GM23338 (cell line): Measurements from ENCODE around the gene CDK17.

Source experiments
- CREB1 ChIP-seq: fragments of 250-450 bp; sonication (Bioruptor Pico); IDR thresholded peaks from 2 replicates; pipeline ENCODE4 v1.5.0; 2020; ENCODE audit warnings: low read depth, mild to moderate bottlenecking, moderate library complexity
- CTCF ChIP-seq, 2 experiments: fragments of 200-600 bp in 1 of 2; sonication (generic) in 1 of 2; conservative IDR thresholded peaks; 2 replicates each; pipeline versions ENCODE4 v1.5.1 to v1.6.1; 2016 to 2017; ENCODE audit warnings: antibody characterized with exemption in 2 of 2, low read depth in 2 of 2, mild to moderate bottlenecking in 2 of 2, moderate library complexity in 1 of 2
- EZH2 ChIP-seq: fragments of 200-600 bp; sonication (generic); IDR thresholded peaks from one replicate; pipeline ENCODE4 v1.8.0; 2017; ENCODE audit warnings: antibody characterized with exemption, mild to moderate bottlenecking, low read depth; ENCODE audit not compliant: unreplicated experiment
- POLR2AphosphoS5 ChIP-seq: IDR thresholded peaks from 2 replicates; pipeline ENCODE4 v1.6.1; 2016; ENCODE audit warnings: antibody characterized with exemption, low read depth
- REST ChIP-seq: IDR thresholded peaks from one replicate; pipeline ENCODE4 v1.6.1; 2018; ENCODE audit warnings: antibody characterized with exemption; ENCODE audit not compliant: unreplicated experiment

- TF ChIP-seq POLR2AphosphoS5 (no peak), CREB1 (CRISPR knock-in tag) (no peak), EZH2 (no peak), REST (no peak), CTCF (conservative IDR thresholded peaks at IDR 0.05; ENCODE audit: low read depth in 2 of 2) (no peak)
Measured at GRCh38 chr12:96258104-96258961, 141.9 kb downstream of the CDK17 start.
